GM18867 (cell line): ENCODE results near the gene ZBTB8A.

Experiments
- ATAC-seq: cut with Tn5 transposase; IDR thresholded peaks from one replicate; pipeline ENCODE4 v1.9.1; 2021; ENCODE audit warnings: mild to moderate bottlenecking, moderate library complexity; ENCODE audit not compliant: unreplicated experiment

ZBTB8A gene

GRCh38 chr1:32651461-32652073 is 112.3 kb downstream of the ZBTB8A start:
- ATAC-seq: peak; percentile 21

- ATAC-seq: no peak
Observed at GRCh38 chr1:32652244-32652962, 113.2 kb downstream of the ZBTB8A start.
